NT2/D1 (cell line): ENCODE results near the gene HECW1.

Source experiments
- SUZ12 ChIP-seq: IDR thresholded peaks from 2 replicates; pipeline ENCODE4 v1.6.1; 2011; ENCODE audit not compliant: insufficient read length, insufficient read depth; ENCODE audit errors: extremely low read depth
- YY1 ChIP-seq: IDR thresholded peaks from 2 replicates; pipeline ENCODE4 v1.6.1; 2011; ENCODE audit not compliant: insufficient read length, insufficient read depth
- ZNF274 ChIP-seq: IDR thresholded peaks from 2 replicates; pipeline ENCODE4 v1.6.1; 2011; ENCODE audit warnings: mild to moderate bottlenecking, low read depth, low read length

GRCh38 chr7:43220742-43221141 lies 108.3 kb downstream of the HECW1 start:
- TF ChIP-seq ZNF274 (no peak), SUZ12 (no peak), YY1 (no peak)
